Upper lobe of left lung (tissue), 4 donors: ENCODE results near the gene WDR90.

ENCODE experiments used
- CTCF ChIP-seq, 6 experiments: fragments of 450-650 bp in 4 of 6; fragments of 200-600 bp in 2 of 6; sonication (generic) in 2 of 6; IDR thresholded peaks; one replicate each; pipeline ENCODE4 v1.5.1; 2016 to 2019; ENCODE audit warnings: antibody characterized with exemption in 6 of 6
- EP300 ChIP-seq, 4 donors: sonication (generic); formaldehyde crosslinking; IDR thresholded peaks; one replicate each; pipeline ENCODE4 v1.5.1; 2017; ENCODE audit warnings: antibody characterized with exemption in 4 of 4, control low read depth in 2 of 4
- POLR2A ChIP-seq, 4 donors: fragments of 450-650 bp; IDR thresholded peaks; one replicate each; pipeline ENCODE4 v1.5.1; 2016 to 2017; ENCODE audit warnings: antibody characterized with exemption in 4 of 4, mild to moderate bottlenecking in 2 of 4
- POLR2AphosphoS5 ChIP-seq, 2 donors: sonication (generic); formaldehyde crosslinking; IDR thresholded peaks; one replicate each; pipeline ENCODE4 v1.5.1; 2017; ENCODE audit warnings: antibody characterized with exemption in 2 of 2

- no peak for TF ChIP-seq CTCF (IDR thresholded peaks at IDR 0.05)
- no peak for TF ChIP-seq EP300 (IDR thresholded peaks at IDR 0.05)
- no peak for TF ChIP-seq POLR2A (IDR thresholded peaks at IDR 0.05)
- no peak for TF ChIP-seq POLR2AphosphoS5 (IDR thresholded peaks at IDR 0.05)
These were observed 24.6 kb upstream of the WDR90 start for GRCh38 chr16:624526-625070.
